Activated CD8-positive, alpha-beta memory T cell treated with anti-CD3 and anti-CD28 coated beads, Interleukin-2, amount 50 U/mL, for 1 hour (primary cell): ENCODE measurements around the gene PRKAB2.
"Not testable (repeated sequence)": the region's sequence is repeated elsewhere in the genome, so short reads cannot be mapped to it uniquely, and the experiment has no call there.

ENCODE experiments used
- DNase-seq: peaks from one replicate; pipeline ENCODE4 v3.0.0-alpha.2; 2020; ENCODE audit errors: extremely low read depth

Gene PRKAB2, protein sequence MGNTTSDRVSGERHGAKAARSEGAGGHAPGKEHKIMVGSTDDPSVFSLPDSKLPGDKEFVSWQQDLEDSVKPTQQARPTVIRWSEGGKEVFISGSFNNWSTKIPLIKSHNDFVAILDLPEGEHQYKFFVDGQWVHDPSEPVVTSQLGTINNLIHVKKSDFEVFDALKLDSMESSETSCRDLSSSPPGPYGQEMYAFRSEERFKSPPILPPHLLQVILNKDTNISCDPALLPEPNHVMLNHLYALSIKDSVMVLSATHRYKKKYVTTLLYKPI

DNA sequence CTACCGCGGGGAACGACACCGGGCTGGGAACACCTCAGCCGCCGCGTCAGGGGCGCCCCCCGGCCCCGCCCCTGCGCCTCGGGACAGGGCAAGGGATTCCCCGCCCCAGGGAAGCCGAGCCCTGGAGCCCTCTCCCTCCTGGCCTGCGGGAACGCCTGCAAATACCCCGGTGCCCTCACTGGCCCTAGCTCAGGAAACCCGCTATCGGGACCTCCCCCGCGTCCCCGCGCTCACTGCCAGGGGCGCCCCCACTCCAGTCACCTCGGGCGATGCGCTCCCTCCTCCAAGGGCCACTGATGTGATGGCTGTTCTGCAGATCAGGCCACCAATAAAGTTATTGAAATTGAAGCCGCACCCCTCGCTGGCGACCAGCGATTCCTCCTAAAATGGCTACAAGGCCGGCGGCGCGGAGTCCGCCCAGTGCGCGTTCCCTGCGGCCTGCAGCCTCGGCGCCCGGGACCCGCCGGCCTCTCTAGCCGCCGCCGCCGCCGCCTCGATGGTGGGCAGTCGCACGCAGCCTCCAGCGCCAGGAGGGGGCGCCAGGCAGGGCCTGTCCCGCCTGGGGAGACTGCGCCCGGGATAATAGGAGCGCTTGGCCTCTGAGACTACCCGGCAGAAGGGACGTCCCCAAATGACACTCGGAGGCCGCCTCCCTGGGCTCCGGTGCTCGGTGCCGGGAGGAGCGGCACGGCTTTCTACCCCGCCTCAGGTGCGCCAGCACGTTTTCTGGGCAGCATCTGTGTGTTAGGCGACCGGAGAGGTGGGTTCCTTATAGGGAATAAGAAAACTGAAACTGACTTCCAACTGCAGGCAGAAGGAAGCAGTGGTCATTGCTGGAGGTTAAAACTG is at the start of gene PRKAB2:
TSS of gene PRKAB2 (minus strand) at position 303 of the 849 bp plus-strand sequence. CDS start 326 bp downstream, outside the sequence.
- peak; percentile 68 for DNase-seq

- no peak for DNase-seq
These were observed 46.3 kb upstream of the PRKAB2 start for GRCh38 chr1:147218606-147219005.

GRCh38 chr1:147217141-147217540 is 44.9 kb upstream of the PRKAB2 start:
- DNase-seq = no peak

DNA sequence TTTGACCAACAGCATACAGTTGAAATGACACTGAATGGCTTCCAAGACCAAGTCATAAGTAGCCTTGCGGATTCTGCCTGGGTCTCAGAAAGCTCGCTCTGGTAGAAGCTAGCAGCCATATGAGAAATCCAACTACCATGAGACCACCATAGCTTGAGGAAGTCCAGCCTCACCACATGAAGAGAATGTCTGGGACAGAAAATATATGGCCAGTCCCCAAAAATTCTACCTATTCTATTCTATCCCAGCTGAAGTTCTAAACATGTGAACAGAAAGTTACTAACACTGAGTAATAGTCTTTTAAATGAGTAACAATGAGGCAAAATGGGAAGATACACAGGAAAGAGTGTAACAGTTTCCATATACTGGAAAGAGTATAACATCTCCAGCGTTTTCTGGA is 43.9 kb upstream of the PRKAB2 start:
- DNase-seq = no peak

- no peak for DNase-seq
These were observed 43.3 kb upstream of the PRKAB2 start for GRCh38 chr1:147215540-147215916.

DNA sequence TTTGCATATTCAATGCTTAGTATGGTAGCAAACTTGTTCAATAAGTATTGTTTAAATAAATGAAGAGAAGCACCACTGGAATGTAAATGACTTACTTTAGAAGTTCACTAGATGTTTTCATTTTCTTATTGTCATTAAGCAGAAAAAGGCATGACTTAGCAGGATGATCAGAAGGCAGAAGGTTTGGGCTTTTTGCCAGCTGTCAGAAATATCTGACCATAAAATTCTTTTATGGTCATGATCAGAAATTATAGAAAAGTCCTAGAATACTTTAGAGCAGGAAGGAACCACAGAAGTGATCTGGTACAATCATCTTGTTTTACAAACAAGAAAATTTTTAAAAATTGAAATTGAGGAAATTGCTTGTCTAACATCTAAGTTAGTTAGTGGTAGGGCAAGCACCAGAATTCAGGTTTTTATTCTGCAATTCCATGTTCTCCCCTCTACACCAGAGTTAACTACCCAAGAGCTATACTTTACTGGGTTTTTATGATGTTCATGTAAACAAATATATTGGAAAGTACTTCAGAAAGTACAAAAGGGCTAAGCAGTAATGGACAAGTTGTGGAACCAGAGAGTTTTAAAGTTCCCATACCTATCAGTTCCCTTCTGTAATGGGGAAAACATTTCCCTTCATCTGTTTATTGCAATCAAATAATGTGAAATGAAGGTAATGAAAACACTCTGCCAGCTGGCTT is 42.7 kb upstream of the PRKAB2 start:
- no peak for DNase-seq

- DNase-seq = no peak
These were observed 42.1 kb upstream of the PRKAB2 start for GRCh38 chr1:147214325-147214724.

- DNase-seq = no peak
These were observed 41.0 kb upstream of the PRKAB2 start for GRCh38 chr1:147213271-147213670.

- DNase-seq = no peak
These were observed 39.3 kb upstream of the PRKAB2 start for GRCh38 chr1:147211577-147211976.

DNA sequence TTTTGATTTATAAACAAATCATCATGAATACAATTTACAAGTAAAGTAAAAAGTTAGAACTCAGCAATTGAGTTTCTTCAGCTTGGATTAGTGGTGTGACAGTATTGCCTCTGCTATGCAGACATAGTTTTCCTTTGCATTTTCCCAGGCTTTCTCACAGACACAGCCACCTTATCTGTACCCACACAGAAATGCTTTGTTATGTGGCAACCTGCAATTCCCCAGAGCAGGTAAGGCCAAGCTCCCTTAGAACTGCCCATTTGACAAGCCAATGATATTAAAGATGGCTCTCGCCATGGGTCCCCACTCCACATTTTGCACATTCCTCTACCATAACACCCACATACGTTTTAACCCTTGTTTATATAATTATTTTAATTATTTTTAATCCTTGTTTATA is 38.7 kb upstream of the PRKAB2 start:
- DNase-seq = no peak

DNA sequence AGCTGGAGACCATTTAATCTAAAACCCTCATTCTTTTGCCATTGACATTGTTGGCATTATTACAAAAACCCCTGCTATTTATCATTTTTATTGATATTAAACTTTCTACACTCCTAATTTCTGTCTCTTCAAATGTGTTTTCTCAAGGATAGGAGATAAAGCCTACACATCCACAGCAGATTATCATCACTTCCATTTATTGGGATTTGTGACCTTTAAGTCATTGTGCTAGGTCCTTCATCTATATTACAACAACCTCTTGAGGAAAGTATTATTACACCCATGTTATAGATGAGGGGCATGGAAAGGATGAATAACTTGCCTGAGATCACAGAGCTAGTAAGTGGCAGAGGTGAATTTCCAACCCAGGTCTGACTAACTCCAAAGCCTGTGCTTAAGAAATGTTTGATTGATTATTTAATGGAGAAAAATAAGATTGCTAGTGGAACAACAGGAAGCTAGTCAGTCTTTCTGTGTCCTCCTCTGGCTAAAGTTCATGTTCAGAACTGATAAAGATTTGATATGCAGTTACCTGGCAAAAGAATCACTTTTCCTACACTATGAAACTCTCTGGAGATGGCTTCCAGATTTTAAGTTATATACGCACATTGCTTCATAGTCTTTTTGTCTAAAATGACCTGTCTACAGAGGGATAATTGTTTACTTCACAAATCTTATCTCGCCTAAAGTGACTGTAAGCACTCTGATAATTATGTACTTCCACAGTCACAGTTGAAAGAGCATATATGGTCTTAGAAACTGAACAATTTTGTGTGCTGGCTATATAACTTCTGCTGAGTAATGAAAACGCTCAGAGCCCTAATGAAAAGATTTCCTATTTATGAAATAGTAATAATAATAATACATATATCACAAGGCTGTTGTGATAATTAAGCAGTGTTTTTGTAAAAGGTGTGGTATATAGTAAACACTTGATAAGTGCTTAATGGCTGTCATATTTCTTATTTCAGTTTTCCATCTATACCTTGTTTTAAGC is 37.9 kb upstream of the PRKAB2 start:
- no peak for DNase-seq

GRCh38 chr1:147208619-147209018 is 36.3 kb upstream of the PRKAB2 start:
- DNase-seq = no peak

DNA sequence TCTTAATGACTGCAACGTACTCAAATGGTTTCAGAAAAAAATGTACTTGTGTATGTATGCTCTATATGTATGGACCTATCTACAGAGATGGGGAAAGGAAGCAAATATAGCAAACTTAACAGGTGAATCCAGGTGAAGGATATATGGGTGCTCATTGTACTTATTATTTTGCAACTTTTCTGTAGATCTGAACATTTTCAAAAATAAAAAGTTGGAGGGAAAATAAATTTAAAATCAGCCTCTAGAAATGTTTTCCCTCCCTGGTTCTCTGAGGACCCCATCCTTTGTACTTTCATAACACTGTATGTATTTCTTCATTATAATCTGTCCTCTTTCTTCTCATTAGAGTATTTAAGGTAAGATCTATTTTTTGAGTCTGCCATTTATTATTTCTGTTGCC is 34.9 kb upstream of the PRKAB2 start:
- DNase-seq = no peak

DNA sequence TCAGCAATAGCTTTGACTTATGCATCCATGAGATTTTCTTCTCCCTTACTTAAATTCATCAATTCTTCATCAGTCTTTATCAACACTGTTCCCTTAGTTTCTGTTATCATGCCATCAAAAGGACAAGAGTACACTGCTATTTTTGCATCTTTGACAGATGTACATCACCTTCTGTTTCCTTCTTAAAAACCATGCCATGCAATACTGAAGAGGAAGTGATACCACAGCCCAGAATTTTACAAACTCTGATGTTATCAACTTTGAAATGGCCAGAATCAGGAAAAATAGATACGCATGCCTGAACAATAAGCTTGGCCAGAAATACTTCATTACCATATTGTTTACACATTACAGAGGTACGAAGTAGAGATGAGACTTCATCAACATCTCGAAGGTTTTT is 31.8 kb upstream of the PRKAB2 start:
- DNase-seq = no peak

GRCh38 chr1:147202576-147202975 is 30.3 kb upstream of the PRKAB2 start:
- no peak for DNase-seq

GRCh38 chr1:147201786-147202185 is 29.5 kb upstream of the PRKAB2 start:
- DNase-seq = no peak

- no peak for DNase-seq
These were observed 29.0 kb upstream of the PRKAB2 start for GRCh38 chr1:147201276-147201675.

GRCh38 chr1:147197324-147197723 is 25.1 kb upstream of the PRKAB2 start:
- not testable (repeated sequence) for DNase-seq

GRCh38 chr1:147189514-147189913 is 17.2 kb upstream of the PRKAB2 start:
- DNase-seq = no peak

DNA sequence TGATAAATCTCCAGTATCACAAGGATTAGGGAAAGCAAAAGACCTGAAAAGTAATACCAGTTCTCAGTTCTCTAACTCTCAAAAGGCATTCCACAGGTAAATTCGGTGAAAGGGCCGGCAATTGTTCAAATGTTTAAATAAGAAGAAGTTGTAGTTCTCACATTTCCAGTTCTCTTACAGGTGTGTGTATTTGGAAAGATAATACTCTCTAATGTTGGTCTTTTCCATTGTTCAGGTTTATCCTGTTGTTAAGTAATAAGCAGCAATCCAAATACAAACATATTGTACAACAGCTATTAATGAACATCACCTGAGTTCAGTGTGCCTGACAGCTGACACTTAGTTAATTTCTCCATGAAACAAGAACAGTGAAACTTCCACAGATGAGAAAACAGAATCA is 13.2 kb upstream of the PRKAB2 start:
- no peak for DNase-seq

DNA sequence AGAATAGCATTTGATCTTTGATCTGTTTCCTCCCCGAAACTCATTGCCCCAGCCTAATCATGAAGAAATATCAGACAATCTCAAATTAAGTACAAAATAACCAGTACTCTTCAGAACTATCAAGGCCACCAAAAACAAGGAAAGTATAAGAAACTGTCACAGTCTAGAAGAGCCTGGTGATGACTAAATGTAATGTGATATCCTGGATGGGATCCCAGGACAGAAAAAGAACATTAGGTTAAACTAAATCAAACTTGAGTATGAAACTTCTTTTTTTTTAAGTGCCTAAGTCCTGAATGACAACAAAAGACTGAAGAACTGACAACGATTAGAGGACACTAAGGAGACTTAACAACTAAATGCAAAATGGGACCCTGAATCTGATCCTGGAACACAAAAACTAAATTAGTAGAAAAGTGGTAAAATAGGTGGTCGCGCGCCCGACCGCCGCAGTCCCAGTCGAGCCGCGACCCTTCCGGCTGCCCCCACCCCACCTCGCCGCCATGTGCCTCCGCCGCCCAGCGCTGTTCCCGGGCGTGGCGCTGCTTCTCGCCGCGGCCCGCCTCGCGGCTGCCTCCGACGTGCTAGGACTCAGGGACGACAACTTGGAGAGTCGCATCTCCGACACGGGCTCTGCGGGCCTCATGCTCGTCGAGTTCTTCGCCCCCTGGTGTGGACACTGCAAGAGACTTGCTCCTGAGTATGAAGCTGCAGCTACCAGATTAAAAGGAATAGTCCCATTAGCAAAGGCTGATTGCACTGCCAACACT is 5.5 kb upstream of the PRKAB2 start:
- no peak for DNase-seq
